GM19238 (cell line): Measurements from ENCODE around the gene ENOX2.

Experiments used
- DNase-seq: peaks from one replicate; pipeline ENCODE4 v3.0.0; 2011; ENCODE audit warnings: low spot score; ENCODE audit not compliant: insufficient read length

Gene ENOX2

DNA sequence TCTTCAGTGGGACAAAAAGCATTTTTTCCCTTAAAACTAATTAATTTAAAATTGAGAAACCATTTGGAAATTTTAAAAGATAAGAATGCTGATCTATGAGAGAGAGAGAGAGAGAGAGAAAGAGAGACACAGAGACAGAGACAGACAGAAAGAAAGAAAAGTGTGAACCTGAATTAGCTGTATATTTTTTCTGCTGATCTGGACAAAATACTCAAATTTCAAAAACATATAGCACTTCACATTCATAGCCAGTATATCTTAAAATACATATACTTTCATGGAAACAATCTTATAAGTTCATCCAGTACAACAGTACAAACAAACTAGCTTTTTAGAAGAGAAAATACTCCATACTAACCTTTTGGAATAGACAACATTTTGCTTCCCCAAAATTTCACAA, 18.4 kb downstream of the ENOX2 start:
- DNase-seq = no peak

DNA sequence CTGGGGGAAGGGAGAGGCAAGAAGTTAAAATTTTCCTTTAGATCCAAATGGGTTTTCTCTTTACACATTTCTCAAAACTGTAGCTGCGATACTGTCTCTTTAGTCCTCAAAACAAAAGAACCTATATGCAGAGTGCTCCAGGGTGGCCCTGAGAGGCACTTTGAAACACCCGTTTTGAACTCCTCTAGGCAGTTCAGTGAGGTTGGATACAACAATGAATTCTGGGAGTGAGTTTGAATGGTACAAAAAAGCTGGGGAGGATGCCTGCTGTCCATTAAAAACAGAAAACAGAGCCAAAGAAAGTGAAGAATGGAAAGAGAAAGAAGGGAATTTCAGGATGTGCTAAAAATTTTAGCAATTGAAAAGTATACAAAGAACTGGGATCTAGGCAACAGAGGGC, 23.1 kb downstream of the ENOX2 start:
- no peak for DNase-seq

DNA sequence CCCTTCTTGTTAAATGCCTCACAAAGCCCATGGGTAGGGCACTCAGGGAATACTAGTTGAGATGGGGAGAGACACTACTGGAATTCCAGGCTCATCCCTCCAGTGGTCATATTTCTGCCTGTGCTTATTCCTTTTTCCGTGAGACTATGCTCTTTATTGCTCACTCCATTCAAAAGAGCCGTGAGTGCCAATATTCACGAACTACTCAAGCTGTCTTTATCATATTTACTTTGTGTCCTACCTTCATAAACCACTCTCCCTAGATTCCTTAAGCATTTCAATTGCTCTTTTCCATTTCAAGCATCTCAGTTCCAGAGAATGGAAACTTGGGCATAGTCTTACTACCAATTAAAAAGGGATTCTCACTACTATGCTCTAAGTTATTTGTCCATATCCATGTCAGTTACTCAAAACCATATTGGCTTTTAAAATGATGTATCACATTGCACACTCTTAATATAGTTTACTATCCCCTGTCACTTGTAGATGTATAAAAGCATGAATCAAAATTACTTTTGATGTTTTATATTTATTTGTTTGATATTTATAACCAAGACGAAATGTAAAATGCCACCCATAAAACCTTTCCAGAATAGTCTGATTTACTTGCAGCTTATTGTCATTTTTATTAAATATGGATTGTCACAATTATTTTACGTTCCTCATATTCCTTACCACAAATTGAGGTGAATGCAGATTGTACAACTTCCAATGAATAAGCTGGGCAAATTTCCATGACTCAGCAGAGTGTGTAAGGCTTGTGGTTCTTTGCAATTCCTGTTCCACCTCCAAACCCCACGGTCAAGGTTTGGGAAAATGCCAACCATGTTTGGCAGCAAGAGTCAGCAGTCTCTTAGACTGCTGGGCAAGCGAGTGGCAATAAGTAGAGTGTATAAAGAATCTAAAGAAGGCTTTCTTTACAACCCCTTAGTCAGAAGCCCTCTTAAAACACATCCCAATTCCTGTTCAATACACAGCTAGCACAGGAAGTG, 24.4 kb downstream of the ENOX2 start:
- DNase-seq = no peak

DNA sequence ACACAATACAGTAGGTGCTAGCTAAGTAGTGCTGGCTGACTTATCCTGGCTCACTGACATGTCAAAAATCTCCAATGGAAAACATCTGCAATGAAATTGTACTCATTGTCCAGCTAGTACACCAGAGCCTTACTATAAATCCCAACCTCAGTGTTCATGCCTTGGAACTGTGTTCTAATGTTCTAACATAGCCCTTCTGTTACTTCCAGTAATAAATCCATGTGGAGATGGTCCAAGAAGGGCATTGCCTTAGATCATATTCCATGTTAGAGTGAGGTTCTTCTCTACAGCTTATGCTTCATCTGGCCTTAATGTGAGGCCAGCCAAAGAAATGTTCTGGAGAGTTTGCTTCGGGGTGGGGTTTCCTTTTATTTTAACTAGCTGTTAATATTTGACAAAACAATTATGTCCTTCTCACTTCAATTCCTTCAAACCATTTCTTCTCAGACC, 25.1 kb downstream of the ENOX2 start:
- no peak for DNase-seq

- no peak for DNase-seq
Observed at GRCh38 chrX:130876226-130876625, 26.8 kb downstream of the ENOX2 start.

GRCh38 chrX:130874751-130875150, 28.3 kb downstream of the ENOX2 start:
- DNase-seq = no peak

- no peak for DNase-seq
Observed at GRCh38 chrX:130869239-130869638, 33.8 kb downstream of the ENOX2 start.

- DNase-seq = no peak
Observed at GRCh38 chrX:130861462-130861861, 41.5 kb downstream of the ENOX2 start.

- no peak for DNase-seq
Observed at GRCh38 chrX:130857207-130857606, 45.8 kb downstream of the ENOX2 start.

- DNase-seq = no peak
Observed at GRCh38 chrX:130851569-130851968, 51.4 kb downstream of the ENOX2 start.

GRCh38 chrX:130848763-130849162, 54.2 kb downstream of the ENOX2 start:
- DNase-seq = no peak

DNA sequence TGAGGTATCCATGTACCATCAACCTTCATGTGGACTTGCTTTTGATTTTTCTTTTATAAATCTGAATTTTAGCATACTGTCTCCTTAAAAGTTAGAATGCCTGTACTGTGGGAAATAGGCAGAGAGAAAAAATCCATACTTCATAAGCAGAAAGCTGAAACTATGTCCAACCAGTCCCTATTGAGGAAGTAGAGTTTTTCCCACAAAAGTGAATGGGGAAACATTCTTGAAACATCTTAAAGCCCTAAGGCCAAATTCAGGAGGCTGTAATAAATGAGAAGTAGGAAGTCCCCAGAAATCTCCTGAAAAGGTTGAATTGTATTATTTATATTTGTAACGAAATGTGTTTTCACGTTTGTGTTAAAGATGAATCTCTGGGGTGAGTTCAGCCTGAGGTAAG, 56.3 kb downstream of the ENOX2 start:
- no peak for DNase-seq

- DNase-seq = no peak
Observed at GRCh38 chrX:130841776-130842175, 61.2 kb downstream of the ENOX2 start.

GRCh38 chrX:130840345-130840744, 62.7 kb downstream of the ENOX2 start:
- DNase-seq = no peak

GRCh38 chrX:130836447-130836846, 66.6 kb downstream of the ENOX2 start:
- no peak for DNase-seq

DNA sequence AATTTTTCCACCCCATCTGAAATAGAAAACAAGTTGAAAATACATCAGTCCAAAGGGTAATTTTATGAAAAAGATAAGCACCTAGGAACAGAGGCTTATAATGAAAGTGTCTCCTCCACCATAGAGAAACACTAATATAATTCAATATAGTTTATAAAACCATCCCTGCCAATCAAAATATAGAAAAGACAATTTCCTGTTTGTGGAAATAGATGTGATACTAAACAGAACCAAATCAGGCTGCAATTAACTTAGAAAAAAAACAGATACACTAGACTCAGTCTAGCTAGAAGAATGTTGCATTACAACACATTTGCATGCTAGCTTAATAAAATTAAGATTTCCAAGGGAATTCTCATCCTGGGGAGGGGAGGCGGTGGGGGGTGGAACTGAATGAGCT, 68.2 kb downstream of the ENOX2 start:
- no peak for DNase-seq

- DNase-seq = no peak
Observed at GRCh38 chrX:130834149-130834548, 68.9 kb downstream of the ENOX2 start.

DNA sequence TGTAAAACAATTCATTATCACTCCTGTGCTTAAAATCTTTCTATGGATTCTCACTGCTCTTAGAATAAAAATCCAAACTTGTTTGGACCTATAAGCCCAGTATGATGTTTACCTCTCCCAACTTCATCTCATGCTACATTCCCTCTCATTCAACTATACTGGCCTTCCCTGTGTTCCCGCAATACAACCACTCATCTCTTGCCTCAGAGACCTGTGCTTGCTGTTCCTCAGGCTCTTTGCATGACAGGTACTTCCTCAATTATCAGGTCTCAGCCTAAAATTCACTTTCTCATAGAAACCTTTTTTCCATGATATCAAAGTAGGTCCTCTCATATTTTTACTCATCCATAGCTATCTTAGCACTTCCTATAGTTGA, 71.7 kb downstream of the ENOX2 start:
- DNase-seq = no peak

DNA sequence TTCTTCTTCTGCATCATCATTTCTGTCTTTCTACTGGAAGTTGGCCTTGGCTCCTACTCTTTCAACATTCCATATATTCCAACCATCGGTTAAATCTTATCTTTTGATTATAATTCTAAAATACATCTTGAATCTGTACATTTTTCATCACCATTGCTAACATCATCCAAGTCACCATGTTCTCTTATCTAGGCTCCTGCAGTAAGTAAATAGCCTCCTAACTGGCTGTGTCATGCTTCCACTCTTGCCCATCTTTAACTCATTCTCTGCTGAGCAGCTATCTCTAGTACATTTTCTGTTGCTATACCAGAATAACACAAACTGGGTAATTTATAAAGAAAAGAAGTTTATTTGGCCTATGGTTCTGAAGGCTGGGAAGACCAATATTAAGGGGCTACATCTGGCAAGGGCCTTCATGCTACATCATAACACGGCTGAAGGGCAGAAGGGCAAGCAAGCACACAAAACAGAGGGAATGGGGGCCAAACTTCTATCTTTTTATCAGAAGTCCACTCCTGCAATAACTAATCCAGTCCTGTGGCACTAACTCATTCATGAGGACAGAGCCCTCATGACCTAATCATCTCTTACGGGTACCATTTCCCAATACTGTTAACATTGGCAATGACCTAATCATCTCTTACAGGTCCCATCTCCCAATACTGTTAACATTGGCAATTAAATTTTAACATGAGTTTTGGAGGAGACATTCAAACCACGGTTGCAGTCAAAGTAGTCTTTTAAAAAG, 72.2 kb downstream of the ENOX2 start:
- DNase-seq = no peak

- no peak for DNase-seq
Observed at GRCh38 chrX:130829526-130830515, 73.2 kb downstream of the ENOX2 start.

GRCh38 chrX:130828641-130829040, 74.4 kb downstream of the ENOX2 start:
- DNase-seq = no peak
